Upper lobe of left lung (tissue), 6 donors: Measurements from ENCODE around the gene TFEB. TPM values are rescaled to one million over a fixed set of nuclear protein-coding genes. Genes with fewer than 3 reads are reported as not detected.

Experiments used
- ATAC-seq, 2 donors: fragments of 200-7000 bp; cut with Tn5 transposase; one replicate each; pipeline ENCODE4 v1.9.1; 2022; ENCODE audit warnings: mild to moderate bottlenecking in 2 of 2, moderate library complexity in 2 of 2; ENCODE audit not compliant: low FRiP score in 2 of 2
- DNase-seq, 2 donors: peaks; one replicate each; pipeline ENCODE4 v3.0.0-alpha.2; 2019 to 2020
- H3K27ac ChIP-seq, 4 donors: fragments of 200-600 bp; sonication (generic); one replicate each; pipeline ENCODE4 v1.5.1; 2016 to 2019
- H3K27me3 ChIP-seq, 4 donors: fragments of 200-600 bp; sonication (generic); one replicate each; pipeline ENCODE4 v1.5.1; 2017 to 2019
- H3K36me3 ChIP-seq, 4 donors: fragments of 200-600 bp; sonication (generic); one replicate each; pipeline ENCODE4 v1.5.1; 2016 to 2019
- H3K4me1 ChIP-seq, 4 donors: fragments of 200-600 bp; sonication (generic); one replicate each; pipeline ENCODE4 v1.5.1; 2018 to 2019
- H3K4me3 ChIP-seq, 4 donors: fragments of 200-600 bp; sonication (generic); one replicate each; pipeline ENCODE4 v1.5.1; 2017 to 2019; ENCODE audit warnings: mild to moderate bottlenecking in 2 of 4, moderate library complexity in 1 of 4
- H3K9me3 ChIP-seq, 4 donors: fragments of 200-600 bp; sonication (generic); one replicate each; pipeline ENCODE4 v1.5.1; 2018 to 2019
- EP300 ChIP-seq, 4 donors: sonication (generic); formaldehyde crosslinking; IDR thresholded peaks; one replicate each; pipeline ENCODE4 v1.5.1; 2017; ENCODE audit warnings: antibody characterized with exemption in 4 of 4, control low read depth in 2 of 4
- POLR2A ChIP-seq, 4 donors: fragments of 450-650 bp; IDR thresholded peaks; one replicate each; pipeline ENCODE4 v1.5.1; 2016 to 2017; ENCODE audit warnings: antibody characterized with exemption in 4 of 4, mild to moderate bottlenecking in 2 of 4
- POLR2AphosphoS5 ChIP-seq, 2 donors: sonication (generic); formaldehyde crosslinking; IDR thresholded peaks; one replicate each; pipeline ENCODE4 v1.5.1; 2017; ENCODE audit warnings: antibody characterized with exemption in 2 of 2
- WGBS, 2 donors: methylation state at CpG; one replicate each; pipeline ENCODE4 v1.1.5; 2017 to 2018; 5-methylcytosine and 5-hydroxymethylcytosine counted together
- total RNA-seq, 6 donors: library from RNA; depleted of rRNA in 4 of 6; stranded (reverse); fragments of >200 nt in 4 of 6; gene quantifications; one replicate each; pipeline versions ENCODE4 v1.1.0 to v1.2.1, GENCODE V29; 2016 to 2021
- TF ChIP-seq, protein P1 (sequence below), 6 experiments: fragments of 450-650 bp in 4 of 6; fragments of 200-600 bp in 2 of 6; sonication (generic) in 2 of 6; IDR thresholded peaks; one replicate each; pipeline ENCODE4 v1.5.1; 2016 to 2019; ENCODE audit warnings: antibody characterized with exemption in 6 of 6
- donor health status: DM: no; HTN: no; CAD: no; lungs with moderate emphysema.
- donor health status: DM: no; HTN: yes; CAD: no; lungs with severe emphysema.

TFEB gene
- total RNA-seq, 6 donors from 2014 or later: 20.2 to 46.0 (median 27.3) TPM

DNA sequence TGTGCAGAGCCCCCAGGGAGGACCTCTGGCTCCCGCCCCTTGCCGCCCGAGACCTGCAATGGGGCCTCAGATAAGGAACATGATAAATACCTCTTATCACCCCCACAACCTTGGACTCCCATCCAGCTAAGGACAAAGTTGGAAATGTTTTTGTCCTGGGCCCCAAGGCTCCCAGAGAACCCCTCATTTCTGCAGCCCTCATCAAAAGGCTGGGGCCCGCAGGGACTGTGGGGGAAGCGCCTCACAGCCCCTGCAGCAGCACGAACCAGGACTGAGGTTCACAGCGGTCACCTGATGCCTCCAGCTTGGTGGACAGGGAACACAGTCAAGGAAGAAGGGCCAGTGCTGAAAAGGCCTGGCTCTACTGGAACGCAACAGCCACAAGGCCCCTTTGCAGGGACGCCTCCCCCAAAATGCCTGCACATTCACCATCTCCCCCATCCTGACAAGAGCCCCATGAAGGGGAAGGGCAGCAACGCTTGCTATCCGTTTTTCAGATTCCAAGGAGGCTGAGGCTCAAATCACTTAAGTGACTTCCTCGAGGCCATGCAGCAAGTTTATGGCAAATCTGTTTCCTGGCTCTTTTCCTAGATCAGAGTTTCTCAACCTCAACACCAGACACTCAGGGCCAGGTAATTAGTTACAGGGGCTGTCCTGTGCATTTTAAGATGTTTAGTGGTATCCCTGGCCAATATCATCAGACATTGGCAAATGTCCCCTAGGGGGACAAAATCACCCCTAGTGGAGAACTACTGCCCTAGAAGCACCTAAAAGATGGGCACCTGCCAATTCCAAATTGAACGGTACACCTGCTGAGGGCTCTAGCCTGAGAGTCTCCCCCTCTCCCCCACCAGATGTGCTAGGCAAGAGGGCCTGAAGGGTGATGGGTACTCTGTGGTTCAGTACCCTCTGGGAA lies 10.6 kb downstream of the TFEB start:
- 77% methylated on average over 9 to 13 of the region's 13 CpGs for WGBS, 2 donors
- TF ChIP-seq POLR2A (IDR thresholded peaks at IDR 0.05) (no peak), POLR2AphosphoS5 (IDR thresholded peaks at IDR 0.05) (no peak), EP300 (IDR thresholded peaks at IDR 0.05) (no peak)
- TF ChIP-seq, protein P1, sequence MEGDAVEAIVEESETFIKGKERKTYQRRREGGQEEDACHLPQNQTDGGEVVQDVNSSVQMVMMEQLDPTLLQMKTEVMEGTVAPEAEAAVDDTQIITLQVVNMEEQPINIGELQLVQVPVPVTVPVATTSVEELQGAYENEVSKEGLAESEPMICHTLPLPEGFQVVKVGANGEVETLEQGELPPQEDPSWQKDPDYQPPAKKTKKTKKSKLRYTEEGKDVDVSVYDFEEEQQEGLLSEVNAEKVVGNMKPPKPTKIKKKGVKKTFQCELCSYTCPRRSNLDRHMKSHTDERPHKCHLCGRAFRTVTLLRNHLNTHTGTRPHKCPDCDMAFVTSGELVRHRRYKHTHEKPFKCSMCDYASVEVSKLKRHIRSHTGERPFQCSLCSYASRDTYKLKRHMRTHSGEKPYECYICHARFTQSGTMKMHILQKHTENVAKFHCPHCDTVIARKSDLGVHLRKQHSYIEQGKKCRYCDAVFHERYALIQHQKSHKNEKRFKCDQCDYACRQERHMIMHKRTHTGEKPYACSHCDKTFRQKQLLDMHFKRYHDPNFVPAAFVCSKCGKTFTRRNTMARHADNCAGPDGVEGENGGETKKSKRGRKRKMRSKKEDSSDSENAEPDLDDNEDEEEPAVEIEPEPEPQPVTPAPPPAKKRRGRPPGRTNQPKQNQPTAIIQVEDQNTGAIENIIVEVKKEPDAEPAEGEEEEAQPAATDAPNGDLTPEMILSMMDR (IDR thresholded peaks at IDR 0.05): no peak
- Histone ChIP-seq H3K36me3 (no peaks in the 10 kb centered on the region), H3K9me3 (no peaks in the 10 kb centered on the region), H3K27me3 (no peaks in the 10 kb centered on the region), H3K4me1 (peaks cover 40 to 75% (median 59%) of the 10 kb centered on the region in 4 donors), H3K4me3 (no peak overlapping the region), H3K27ac (peak overlapping the region; percentile 65 to 90 (median 82))
- no peak for DNase-seq
- ATAC-seq: no peak

GRCh38 chr6:41724228-41724580 lies 11.2 kb downstream of the TFEB start:
- no peaks in the 10 kb centered on the region for H3K36me3 ChIP-seq
- no peak for TF ChIP-seq POLR2AphosphoS5 (IDR thresholded peaks at IDR 0.05)
- TF ChIP-seq, protein P1 (IDR thresholded peaks at IDR 0.05): no peak
- ATAC-seq (no peak), DNase-seq (no peak)
- H3K27me3 ChIP-seq: no peaks in the 10 kb centered on the region
- no peaks in the 10 kb centered on the region for H3K9me3 ChIP-seq
- H3K4me1 ChIP-seq: peaks cover 40 to 72% (median 58%) of the 10 kb centered on the region in 4 donors
- H3K27ac ChIP-seq: peak overlapping the region; percentile 65 to 90 (median 82)
- 67% methylated on average over 7 of the region's 7 CpGs for WGBS, 2 donors
- no peak overlapping the region for H3K4me3 ChIP-seq

- H3K27me3 ChIP-seq: no peaks in the 10 kb centered on the region
- H3K4me1 ChIP-seq: peaks cover 38 to 67% (median 56%) of the 10 kb centered on the region in 4 donors
- peak in 1 of 4 donors; percentile 26 for TF ChIP-seq EP300 (IDR thresholded peaks at IDR 0.05)
- TF ChIP-seq POLR2A (IDR thresholded peaks at IDR 0.05): peak in 1 of 4 donors; percentile 62
- peak; percentile 67 to 76 for TF ChIP-seq POLR2AphosphoS5 (IDR thresholded peaks at IDR 0.05)
- TF ChIP-seq, protein P1 (IDR thresholded peaks at IDR 0.05): peak in 3 of 6 experiments; percentile 32 to 37 (median 34)
- 35 to 81% methylated on average over 7 to 20 of the region's 21 CpGs for WGBS, 2 donors
- peak overlapping the region in 3 of 4 donors; percentile 1 to 36 (median 2) for H3K4me3 ChIP-seq
- H3K36me3 ChIP-seq: no peaks in the 10 kb centered on the region
- peak; percentile 91 for ATAC-seq
- H3K9me3 ChIP-seq: no peaks in the 10 kb centered on the region
- peak; percentile 89 to 96 for DNase-seq
- peak overlapping the region; percentile 65 to 90 (median 82) for H3K27ac ChIP-seq
Observed at GRCh38 chr6:41723530-41724227, 11.7 kb downstream of the TFEB start.

DNA sequence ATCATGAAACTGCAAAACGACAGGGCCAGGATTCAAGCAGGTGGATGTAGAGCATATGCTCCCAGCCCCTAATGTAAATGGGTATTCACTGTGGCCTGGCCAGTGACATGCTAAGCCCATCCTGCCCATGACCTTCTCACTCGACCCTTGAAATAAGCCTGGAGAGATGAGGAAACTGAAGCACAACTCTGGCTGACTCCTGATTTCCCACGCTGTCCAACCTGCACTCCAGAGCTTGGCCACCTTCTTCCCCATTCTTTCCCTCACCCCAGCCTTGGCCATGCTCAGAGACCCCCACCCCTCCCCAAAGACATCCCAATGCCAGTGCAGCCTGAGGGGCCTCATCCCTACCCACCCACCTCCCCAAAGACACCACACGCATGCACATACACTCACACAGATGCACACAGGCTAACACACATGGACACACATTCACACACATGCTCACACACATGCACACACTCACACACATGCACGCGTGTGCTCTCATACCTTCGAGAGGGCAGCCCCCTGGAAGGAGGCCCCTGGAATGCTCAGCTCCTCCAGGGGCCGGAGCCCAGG lies 12.4 kb downstream of the TFEB start:
- Histone ChIP-seq H3K36me3 (no peaks in the 10 kb centered on the region), H3K9me3 (no peaks in the 10 kb centered on the region), H3K27me3 (no peaks in the 10 kb centered on the region), H3K4me3 (peak overlapping the region in 3 of 4 donors; percentile 1 to 36 (median 2)), H3K4me1 (peaks cover 32 to 60% (median 50%) of the 10 kb centered on the region in 4 donors), H3K27ac (peak overlapping the region; percentile 19 to 90 (median 76))
- no peak for ATAC-seq
- WGBS, 2 donors: 46 to 68% methylated on average over 6 to 8 of the region's 8 CpGs
- no peak for DNase-seq
- TF ChIP-seq, protein P1 (IDR thresholded peaks at IDR 0.05): no peak
- TF ChIP-seq POLR2AphosphoS5 (IDR thresholded peaks at IDR 0.05) (no peak), POLR2A (IDR thresholded peaks at IDR 0.05) (no peak), EP300 (IDR thresholded peaks at IDR 0.05) (no peak)
